Progenitor cell of endocrine pancreas (in vitro differentiated cells): Measurements from ENCODE around the gene GBA3. TPM values are rescaled to one million over a fixed set of nuclear protein-coding genes. Genes with fewer than 3 reads are reported as not detected.

Experiments used
- DNase-seq: peaks from one replicate; pipeline ENCODE4 v3.0.0; 2021; ENCODE audit warnings: low spot score; ENCODE audit not compliant: unreplicated experiment
- H3K27ac Mint-ChIP-seq: 2 replicates; pipeline ENCODE4 v1.8.0; 2021; ENCODE audit warnings: mild to moderate bottlenecking, moderate library complexity, mixed read lengths
- H3K27me3 Mint-ChIP-seq: 2 replicates; pipeline ENCODE4 v1.8.0; 2021; ENCODE audit warnings: mixed read lengths
- H3K36me3 Mint-ChIP-seq: 2 replicates; pipeline ENCODE4 v1.8.0; 2022; ENCODE audit warnings: mixed read lengths; ENCODE audit not compliant: insufficient read depth
- H3K4me1 Mint-ChIP-seq: 2 replicates; pipeline ENCODE4 v1.8.0; 2021; ENCODE audit warnings: low read depth, mixed read lengths
- H3K4me3 Mint-ChIP-seq: 2 replicates; pipeline ENCODE4 v1.8.0; 2021; ENCODE audit warnings: low read depth, mild to moderate bottlenecking, moderate library complexity, mixed read lengths
- H3K9me3 Mint-ChIP-seq: 2 replicates; pipeline ENCODE4 v1.8.0; 2021; ENCODE audit warnings: low read depth, mixed read lengths
- total RNA-seq: library from RNA; stranded (reverse); gene quantifications from 2 replicates; pipeline ENCODE4 v1.2.1, GENCODE V29; 2021
- TF ChIP-seq, protein P1 (sequence below): fragments of 200-600 bp; sonication (generic); IDR thresholded peaks from one replicate; pipeline ENCODE4 v1.5.0; 2021; ENCODE audit warnings: antibody characterized with exemption, mild to moderate bottlenecking; ENCODE audit not compliant: unreplicated experiment

Gene GBA3
- total RNA-seq, 1 donor from 2014 or later = 0.29 TPM

- TF ChIP-seq, protein P1, sequence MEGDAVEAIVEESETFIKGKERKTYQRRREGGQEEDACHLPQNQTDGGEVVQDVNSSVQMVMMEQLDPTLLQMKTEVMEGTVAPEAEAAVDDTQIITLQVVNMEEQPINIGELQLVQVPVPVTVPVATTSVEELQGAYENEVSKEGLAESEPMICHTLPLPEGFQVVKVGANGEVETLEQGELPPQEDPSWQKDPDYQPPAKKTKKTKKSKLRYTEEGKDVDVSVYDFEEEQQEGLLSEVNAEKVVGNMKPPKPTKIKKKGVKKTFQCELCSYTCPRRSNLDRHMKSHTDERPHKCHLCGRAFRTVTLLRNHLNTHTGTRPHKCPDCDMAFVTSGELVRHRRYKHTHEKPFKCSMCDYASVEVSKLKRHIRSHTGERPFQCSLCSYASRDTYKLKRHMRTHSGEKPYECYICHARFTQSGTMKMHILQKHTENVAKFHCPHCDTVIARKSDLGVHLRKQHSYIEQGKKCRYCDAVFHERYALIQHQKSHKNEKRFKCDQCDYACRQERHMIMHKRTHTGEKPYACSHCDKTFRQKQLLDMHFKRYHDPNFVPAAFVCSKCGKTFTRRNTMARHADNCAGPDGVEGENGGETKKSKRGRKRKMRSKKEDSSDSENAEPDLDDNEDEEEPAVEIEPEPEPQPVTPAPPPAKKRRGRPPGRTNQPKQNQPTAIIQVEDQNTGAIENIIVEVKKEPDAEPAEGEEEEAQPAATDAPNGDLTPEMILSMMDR = no peak
- DNase-seq = no peak
- no peak overlapping the region for H3K4me3 Mint-ChIP-seq
- no peaks in the 10 kb centered on the region for H3K9me3 Mint-ChIP-seq
- no peak overlapping the region for H3K27ac Mint-ChIP-seq
- H3K27me3 Mint-ChIP-seq = no peaks in the 10 kb centered on the region
- no peaks in the 10 kb centered on the region for H3K36me3 Mint-ChIP-seq
- H3K4me1 Mint-ChIP-seq = no peaks in the 10 kb centered on the region
Observed at GRCh38 chr4:22803512-22803911, 110.8 kb downstream of the GBA3 start.

DNA sequence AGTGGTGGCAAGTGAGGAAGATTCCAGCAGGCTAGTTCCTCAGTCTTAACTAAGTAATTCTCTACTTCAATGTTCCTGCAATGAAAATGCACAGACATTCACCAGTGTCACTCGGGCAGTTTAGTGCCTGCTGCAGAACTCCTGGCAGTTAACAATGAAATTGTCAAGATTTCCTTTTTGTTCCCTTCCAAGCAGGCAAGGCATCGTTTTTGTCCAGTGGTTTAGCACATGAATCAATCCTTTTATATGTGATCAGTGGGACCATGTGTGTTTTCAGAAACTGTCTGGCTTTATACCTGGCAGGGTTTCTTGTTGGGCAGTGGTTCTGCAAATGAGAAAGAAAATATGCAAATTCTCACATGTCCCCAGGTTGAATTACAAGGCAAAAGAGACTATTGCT, 122.2 kb downstream of the GBA3 start:
- Mint-ChIP-seq H3K27ac (no peak overlapping the region), H3K27me3 (no peaks in the 10 kb centered on the region), H3K4me1 (no peaks in the 10 kb centered on the region), H3K36me3 (no peaks in the 10 kb centered on the region), H3K4me3 (no peak overlapping the region), H3K9me3 (no peaks in the 10 kb centered on the region)
- DNase-seq = no peak
- TF ChIP-seq, protein P1 = no peak

DNA sequence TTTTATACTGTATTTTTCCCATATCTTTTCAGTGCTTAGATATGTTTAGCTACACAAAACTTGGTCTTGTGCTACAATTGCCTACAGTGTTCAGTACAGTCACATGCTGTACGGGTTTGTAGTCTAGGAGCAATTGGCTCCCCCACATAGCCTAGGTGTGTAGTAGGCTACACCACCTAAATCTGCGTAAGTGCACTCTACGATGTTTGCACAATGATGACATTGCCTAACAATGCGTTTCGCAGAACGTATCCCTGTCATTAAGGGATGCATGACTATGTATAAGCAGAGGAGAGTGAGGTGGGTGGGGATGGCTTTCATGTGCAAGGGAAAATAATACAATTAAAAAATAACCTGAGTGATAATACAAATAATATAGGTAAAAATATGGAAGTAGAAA, 131.4 kb downstream of the GBA3 start:
- H3K27ac Mint-ChIP-seq = no peak overlapping the region
- TF ChIP-seq, protein P1 = no peak
- peaks cover 3% of the 10 kb centered on the region for H3K4me1 Mint-ChIP-seq
- H3K4me3 Mint-ChIP-seq = no peak overlapping the region
- no peaks in the 10 kb centered on the region for H3K27me3 Mint-ChIP-seq
- H3K36me3 Mint-ChIP-seq = no peaks in the 10 kb centered on the region
- H3K9me3 Mint-ChIP-seq = no peaks in the 10 kb centered on the region
- DNase-seq = no peak

- H3K27ac Mint-ChIP-seq = no peak overlapping the region
- DNase-seq = no peak
- no peaks in the 10 kb centered on the region for H3K27me3 Mint-ChIP-seq
- no peaks in the 10 kb centered on the region for H3K4me1 Mint-ChIP-seq
- peaks cover 1% of the 10 kb centered on the region for H3K9me3 Mint-ChIP-seq
- H3K4me3 Mint-ChIP-seq = no peak overlapping the region
- TF ChIP-seq, protein P1 = no peak
- no peaks in the 10 kb centered on the region for H3K36me3 Mint-ChIP-seq
Observed at GRCh38 chr4:22842360-22843018, 149.8 kb downstream of the GBA3 start.

GRCh38 chr4:22848332-22848731, 155.6 kb downstream of the GBA3 start:
- Mint-ChIP-seq H3K4me3 (no peak overlapping the region), H3K27me3 (no peaks in the 10 kb centered on the region), H3K27ac (no peak overlapping the region), H3K4me1 (no peaks in the 10 kb centered on the region), H3K9me3 (no peaks in the 10 kb centered on the region), H3K36me3 (no peaks in the 10 kb centered on the region)
- no peak for DNase-seq
- TF ChIP-seq, protein P1 = no peak
